HG03457 (cell line): ENCODE measurements around the gene FASTKD1.

Experiments
- ATAC-seq: cut with Tn5 transposase; IDR thresholded peaks from one replicate; pipeline ENCODE4 v1.9.1; 2021; ENCODE audit warnings: moderate number of reproducible peaks; ENCODE audit not compliant: unreplicated experiment

FASTKD1 gene

GRCh38 chr2:169509298-169509885 is 64.3 kb downstream of the FASTKD1 start, which contains the start of gene KLHL41:
Gene KLHL41 (plus strand): TSS chr2:169509702. CDS start chr2:169509779, 77 bp downstream.
- no peak for ATAC-seq

- ATAC-seq: no peak
These were observed 66.0 kb downstream of the FASTKD1 start for GRCh38 chr2:169507698-169508097.

- no peak for ATAC-seq
These were observed 69.0 kb downstream of the FASTKD1 start for GRCh38 chr2:169504651-169505050.

- ATAC-seq: no peak
These were observed 78.2 kb downstream of the FASTKD1 start for GRCh38 chr2:169495310-169495928.

DNA sequence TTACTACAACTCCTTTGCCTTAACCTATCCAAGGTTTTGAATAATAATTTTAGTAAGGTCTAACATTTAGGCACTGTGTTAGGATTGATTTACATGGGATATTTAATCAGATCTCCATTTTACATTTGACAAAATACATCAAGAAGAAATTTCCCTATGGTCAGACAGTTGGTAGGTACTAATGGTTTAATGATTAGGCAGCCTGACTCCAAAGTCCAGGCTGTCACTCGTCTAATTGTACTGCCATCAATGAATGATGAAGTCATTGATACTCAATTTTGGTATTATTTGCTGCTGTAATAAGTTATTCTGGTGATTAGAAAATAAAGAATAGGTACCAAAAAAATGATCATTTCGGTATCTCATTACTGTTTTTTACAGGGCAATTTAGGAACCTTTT is 80.3 kb downstream of the FASTKD1 start:
- ATAC-seq: no peak

DNA sequence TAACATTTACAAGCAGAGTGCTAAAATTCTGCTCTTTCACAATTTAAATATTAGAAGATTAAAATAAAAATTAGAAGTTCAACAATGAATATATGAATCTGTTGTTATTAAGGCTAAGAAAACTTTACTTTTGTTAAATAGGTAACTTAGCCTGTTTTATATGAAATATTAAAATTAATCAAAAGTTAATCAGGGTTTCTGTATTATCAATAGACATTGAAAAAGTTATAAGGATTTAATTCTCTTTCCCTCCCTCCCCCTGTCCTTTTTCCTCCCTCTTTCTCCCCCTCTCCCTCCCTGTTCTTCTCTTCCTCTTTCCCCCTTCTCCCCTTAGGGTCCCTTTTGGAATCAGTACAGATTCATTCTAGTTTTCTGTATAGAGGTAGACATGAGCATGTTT is 82.3 kb downstream of the FASTKD1 start:
- no peak for ATAC-seq

DNA sequence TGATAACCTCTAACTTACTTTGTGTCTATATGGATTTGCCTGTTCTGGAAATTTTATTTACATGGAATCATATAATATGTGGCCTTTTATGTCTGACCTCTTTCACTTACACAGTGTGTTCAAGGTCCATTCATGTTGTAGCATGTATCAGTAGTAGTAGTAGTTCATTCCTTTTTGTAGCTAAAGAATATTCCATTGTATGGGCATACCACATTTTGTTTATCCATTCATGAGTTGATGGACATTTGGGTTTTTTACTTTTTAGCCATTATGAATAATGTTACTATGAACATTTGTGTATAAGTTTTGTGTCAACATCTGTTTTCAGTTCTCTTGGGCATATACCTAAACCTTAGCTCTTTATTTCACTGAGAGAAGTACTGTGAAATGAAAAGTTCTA is 82.8 kb downstream of the FASTKD1 start:
- ATAC-seq: no peak

DNA sequence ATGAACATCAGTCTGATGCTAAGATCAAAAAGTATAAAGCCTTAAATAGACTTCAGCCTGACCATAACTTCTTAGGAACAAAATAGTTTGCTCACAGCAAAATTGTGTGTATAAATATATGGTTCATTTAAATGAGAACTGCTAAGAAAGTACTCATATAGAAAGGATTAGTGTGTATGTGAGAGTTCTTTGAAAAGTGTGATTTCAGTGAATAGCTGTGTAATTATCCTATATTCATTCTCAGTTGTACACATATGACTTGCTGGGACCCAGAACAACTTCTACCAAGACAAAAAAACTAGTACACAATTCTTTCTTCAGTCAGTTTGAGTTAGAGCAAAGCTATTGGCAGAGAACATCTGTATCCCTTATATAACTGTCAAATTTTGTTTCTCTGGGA is 87.2 kb downstream of the FASTKD1 start:
- no peak for ATAC-seq

DNA sequence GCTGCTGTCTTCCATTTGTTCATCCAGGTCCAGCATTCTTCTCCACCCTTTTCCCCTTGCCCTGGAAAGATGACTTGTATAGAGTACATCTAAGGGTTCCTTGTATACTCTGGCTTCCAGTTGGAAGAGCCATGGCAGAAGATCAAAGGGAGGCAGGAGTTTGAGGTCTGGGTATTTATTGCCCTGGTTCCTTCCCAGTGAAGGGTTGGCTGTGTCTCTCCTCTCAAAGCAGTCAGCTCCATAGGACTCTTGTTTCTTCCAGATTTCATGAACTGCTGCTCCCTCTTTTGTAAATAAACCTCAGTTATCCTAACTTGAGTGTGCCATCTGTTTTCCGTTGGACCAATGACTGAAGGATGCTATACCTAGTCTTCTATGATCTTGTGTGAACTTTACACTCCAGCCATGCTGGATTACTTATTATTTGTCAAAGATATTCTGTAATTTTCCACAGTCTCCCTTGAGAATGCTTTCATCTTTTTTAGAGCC is 88.0 kb downstream of the FASTKD1 start:
- ATAC-seq: no peak

- ATAC-seq: no peak
These were observed 93.6 kb downstream of the FASTKD1 start for GRCh38 chr2:169480079-169480465.
